HG02840 (cell line): Measurements from ENCODE around the gene AP4M1.
A peak's percentile ranks its signal among the peaks of the same experiment; 100 is the strongest.

ENCODE experiments used
- ATAC-seq: cut with Tn5 transposase; IDR thresholded peaks from one replicate; pipeline ENCODE4 v1.9.1; 2021; ENCODE audit warnings: mild to moderate bottlenecking, moderate library complexity, moderate number of reproducible peaks; ENCODE audit not compliant: unreplicated experiment, low FRiP score

The AP4M1 gene

DNA sequence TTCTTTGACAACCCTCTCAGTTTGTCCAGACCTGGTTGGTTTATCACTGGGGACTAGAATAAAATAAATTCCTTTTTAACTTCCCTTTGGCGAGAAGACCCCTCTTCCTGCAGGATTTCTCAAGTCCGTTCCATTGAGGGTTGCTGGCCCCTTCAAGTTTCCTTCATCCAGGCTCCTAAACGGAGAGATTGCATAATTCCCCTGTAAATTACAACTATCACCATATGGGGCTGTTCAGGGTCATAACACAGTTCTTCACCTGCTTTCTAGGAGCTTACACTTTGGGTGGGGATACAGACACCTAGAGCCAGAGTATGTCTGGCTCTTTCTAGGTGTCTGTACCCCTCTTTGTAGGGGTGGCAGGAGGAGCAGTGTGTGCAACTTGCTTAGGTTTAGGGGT, 15.9 kb upstream of the AP4M1 start:
- ATAC-seq, result no peak

GRCh38 chr7:100087055-100087750, 14.2 kb upstream of the AP4M1 start:
- no peak for ATAC-seq

GRCh38 chr7:100088095-100088620, 13.3 kb upstream of the AP4M1 start:
- ATAC-seq, result no peak

DNA sequence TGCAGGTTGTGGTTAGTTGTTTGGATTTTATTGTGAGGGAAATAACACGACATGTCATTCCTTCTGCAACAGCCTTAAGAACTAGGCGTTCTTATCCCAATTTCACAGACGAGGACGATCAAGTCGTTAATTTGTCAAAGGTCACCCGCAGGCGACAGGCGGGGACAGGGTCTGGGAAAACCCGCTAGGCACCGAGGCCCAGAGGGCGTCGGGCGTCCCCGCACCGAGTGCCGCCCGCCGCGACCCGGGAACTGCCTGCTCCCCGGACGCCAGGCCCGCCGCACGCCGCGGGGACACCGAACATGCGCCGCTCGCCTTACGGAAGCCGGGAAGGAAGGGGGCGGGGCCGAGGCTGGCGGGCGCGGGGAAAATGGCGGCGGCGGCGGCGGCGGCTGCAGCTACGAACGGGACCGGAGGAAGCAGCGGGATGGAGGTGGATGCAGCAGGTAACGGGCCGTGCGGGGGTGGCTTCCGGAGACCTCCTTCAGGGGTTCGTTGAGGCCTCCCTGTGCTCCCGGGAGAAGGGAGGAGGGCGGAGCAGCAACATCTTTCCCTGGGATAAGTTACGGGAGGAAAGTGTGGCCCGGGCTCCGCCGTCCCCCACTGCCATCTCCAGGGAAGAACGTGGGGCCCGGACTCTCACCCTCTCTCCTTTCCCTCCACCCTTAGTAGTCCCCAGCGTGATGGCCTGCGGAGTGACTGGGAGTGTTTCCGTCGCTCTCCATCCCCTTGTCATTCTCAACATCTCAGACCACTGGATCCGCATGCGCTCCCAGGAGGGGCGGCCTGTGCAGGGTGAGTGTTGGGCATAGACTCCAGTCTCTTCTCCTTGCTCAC, 12.6 kb upstream of the AP4M1 start, which contains the start of gene COPS6:
TSS of gene COPS6 (plus strand) at position 349 of the 837 bp plus-strand sequence. CDS start at position 371, 22 bp downstream.
- no peak for ATAC-seq

DNA sequence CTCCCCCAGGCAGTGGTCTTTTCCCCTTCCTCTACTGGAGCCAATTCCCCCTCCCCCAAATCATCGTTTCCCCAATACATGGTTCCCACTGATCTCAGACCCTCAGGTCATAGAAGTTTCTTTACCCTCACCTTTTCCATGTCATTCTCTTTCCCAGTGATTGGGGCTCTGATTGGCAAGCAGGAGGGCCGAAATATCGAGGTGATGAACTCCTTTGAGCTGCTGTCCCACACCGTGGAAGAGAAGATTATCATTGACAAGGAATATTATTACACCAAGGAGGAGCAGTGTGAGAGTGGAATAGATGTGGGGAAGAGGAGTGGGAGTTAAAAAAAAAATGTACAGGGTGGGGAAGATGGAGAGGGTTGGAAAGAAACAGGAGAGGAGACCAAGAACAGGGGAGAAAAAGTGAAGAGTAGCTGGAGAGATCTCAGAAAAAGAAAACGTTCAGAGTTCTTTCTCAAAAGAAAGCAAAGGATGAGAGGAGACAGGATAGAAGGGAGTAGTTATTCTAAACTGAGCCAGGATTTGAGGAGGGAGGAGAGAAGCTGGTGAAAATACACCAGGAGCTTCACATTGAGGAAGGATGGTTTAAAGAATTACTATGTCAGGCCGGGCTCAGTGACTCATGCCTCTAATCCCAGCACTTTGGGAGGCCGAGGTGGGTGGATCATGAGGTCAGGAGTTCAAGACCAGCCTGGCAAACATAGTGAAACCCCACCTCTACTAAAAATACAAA, 11.8 kb upstream of the AP4M1 start:
- no peak for ATAC-seq

GRCh38 chr7:100090527-100091410, 10.7 kb upstream of the AP4M1 start:
- ATAC-seq, result no peak

DNA sequence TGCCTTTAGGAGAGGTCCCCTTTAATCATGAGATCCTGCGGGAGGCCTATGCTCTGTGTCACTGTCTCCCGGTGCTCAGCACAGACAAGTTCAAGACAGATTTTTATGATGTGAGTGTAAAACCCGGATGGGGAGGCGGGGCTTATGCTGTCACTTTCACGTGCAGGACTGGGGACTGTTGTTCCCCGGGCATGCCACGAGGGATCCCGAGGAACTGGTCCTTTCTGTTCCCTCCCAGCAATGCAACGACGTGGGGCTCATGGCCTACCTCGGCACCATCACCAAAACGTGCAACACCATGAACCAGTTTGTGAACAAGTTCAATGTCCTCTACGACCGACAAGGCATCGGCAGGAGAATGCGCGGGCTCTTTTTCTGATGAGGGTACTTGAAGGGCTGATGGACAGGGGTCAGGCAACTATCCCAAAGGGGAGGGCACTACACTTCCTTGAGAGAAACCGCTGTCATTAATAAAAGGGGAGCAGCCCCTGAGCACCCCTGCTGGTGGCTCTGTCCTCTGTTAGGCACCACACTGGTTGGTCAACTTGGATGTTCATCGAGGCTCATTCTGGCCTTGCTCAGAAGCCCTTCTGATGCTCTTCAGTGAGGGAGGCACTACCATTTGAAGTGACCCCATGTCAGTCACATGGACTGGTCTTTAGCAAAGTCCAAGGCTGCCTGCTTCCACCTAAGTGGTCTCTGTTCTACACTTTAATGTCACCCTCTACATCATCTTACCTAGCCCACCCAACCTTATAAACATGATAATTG, 9.8 kb upstream of the AP4M1 start:
- no peak for ATAC-seq

DNA sequence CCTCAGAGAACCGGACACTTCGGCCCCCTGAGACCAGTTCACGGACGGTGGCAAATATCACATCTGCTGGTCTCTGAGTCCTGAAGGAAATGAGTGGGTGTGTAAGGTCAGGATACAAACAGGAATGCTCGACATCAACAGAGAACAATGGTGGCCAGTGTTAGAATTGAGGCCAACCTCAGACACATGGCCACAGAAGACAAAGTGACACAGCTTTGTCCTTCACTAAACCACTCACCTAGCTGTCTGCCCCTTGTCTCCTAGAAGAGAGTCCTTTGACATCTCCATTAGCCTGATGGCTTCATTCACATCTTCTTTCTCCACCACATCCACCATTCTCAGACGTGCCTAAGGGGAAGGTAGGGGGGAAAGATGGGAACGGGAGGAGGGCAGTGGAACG, 8.4 kb upstream of the AP4M1 start:
- ATAC-seq, result no peak

DNA sequence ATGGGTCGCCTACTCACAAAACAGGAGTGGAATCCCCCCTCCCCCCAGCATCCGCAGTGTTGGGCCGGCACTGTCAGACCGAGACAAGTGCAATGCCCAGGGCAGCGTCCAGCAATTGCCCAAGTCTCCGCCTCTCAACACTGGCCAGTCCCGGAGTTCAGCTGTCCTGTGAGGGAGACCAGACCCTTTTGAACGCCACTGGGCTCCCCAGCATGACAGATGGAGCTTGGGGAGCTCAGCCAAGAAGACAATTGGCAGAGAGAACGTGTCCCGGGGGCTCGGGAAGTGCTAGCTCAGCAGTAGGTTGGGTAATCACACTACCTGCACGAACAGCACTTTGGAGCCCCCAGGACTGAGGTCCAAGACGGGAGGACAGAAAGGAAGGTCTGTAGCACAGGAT, 7.9 kb upstream of the AP4M1 start:
- no peak for ATAC-seq

DNA sequence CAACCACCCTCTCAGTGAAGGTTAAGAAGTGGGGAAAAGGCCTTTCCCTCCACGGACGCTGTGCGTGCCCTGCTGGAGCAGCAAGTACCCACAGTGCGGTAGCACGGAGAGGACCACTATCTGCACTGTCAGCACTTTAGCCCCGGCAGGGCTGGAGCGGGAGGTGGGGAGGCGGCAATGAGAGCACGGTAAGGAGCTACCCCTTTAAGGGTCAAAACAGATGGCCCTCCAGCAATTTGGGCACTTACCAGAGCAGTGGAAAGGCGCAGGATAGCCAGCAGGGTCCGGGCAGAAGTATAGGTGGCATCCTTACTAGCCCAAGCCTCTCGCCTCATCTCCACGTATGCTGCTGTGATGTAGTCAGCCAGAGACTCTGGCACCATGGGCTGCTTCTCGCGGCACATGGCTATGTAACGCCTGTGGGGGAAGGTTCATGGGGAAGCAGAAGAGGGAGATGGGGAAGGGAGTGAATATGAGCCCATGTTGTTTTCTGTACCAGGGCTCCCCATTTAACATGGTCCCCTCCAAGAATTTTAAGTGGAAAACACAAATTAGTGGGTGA, 7.4 kb upstream of the AP4M1 start:
- no peak for ATAC-seq

- no peak for ATAC-seq
These were observed 6.2 kb upstream of the AP4M1 start for GRCh38 chr7:100095289-100095688.

DNA sequence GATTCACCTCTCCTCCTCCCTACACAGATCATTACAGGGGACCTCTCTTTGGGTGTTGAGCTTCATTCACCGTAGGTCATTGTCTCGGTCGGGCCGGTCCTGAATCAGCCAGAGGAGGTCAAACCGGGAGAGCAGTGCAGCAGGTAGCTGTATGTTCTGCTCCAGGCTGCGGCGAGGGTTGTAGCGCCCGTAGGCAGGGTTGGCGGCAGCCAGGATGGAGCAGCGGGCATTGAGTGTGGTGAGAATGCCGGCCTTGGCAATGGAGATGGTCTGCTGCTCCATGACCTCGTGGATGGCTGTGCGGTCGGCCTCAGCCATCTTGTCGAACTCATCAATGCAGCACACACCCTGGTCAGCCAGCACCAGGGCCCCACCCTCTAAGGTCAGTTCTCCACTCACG, 5.7 kb upstream of the AP4M1 start:
- no peak for ATAC-seq

- no peak for ATAC-seq
These were observed 2.5 kb upstream of the AP4M1 start for GRCh38 chr7:100098913-100099312.

GRCh38 chr7:100099452-100099851, 2.0 kb upstream of the AP4M1 start:
- ATAC-seq, result no peak

DNA sequence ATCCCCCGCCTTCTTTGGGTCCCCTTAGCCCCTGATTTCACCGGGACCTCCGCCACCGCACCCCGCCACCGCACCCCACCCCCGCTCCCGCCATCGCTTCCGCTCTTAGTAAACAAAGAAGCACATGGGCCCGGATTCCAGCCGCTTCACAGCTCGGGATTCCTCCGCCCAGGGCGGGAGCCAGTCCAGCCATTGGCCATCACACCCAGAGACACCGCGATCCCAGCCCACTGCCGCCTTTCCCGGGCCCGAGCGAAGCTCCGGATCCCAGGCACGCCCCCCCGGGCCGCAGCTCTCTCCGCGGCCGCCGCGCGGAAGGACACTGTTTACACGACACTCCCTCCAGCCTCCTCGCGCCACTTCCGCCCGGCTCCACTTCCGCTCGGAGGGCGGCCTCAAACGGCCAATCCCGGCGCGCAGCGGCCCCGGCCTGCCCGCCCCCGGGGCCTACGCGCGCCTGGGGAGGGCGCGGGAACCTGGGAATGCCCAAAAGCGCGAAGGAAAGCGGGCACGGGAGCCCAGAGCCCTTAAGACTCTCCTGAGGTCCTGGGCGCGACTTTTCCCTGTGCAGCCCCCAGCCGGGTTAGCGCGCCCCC, 925 bp upstream of the AP4M1 start:
- peak; percentile 71 for ATAC-seq

- no peak for ATAC-seq
These were observed 1.8 kb downstream of the AP4M1 start for GRCh38 chr7:100102950-100103840.

- no peak for ATAC-seq
These were observed 4.1 kb downstream of the AP4M1 start for GRCh38 chr7:100105534-100105933.

DNA sequence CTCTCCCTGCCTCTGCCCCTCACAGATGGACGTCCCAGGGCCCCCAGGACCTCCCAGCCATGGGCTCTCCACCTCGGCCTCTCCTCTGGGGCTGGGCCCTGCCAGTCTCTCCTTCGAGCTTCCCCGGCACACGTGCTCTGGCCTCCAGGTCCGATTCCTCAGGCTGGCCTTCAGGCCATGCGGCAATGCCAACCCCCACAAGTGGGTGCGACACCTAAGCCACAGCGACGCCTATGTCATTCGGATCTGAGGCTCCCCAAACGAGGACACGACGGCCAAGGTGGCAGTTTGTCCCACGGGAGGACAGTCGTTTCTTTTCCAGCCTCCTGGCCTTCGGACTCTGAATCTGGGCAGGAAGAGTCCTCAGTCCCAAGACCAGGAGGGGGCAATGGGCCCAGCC, 5.2 kb downstream of the AP4M1 start:
- ATAC-seq, result no peak
